Liver (tissue), 9 donors: Measurements from ENCODE around the gene LRRC4. TPM values are rescaled to one million over a fixed set of nuclear protein-coding genes. Genes with fewer than 3 reads are reported as not detected.

Experiments
- DNase-seq: peaks from one replicate; pipeline ENCODE4 v3.0.0-alpha.2; 2017; ENCODE audit warnings: low spot score
- H3K27ac ChIP-seq, 2 donors: one replicate each; pipeline ENCODE4 v1.7.0; 2013; ENCODE audit warnings: inconsistent platforms in 2 of 2, low read length in 2 of 2, control low read depth in 1 of 2, low read depth in 1 of 2, mild to moderate bottlenecking in 1 of 2
- H3K27me3 ChIP-seq, 4 donors: one replicate each; pipeline versions ENCODE4 v1.6.1 to v1.7.0; 2013; ENCODE audit warnings: low read length in 3 of 4, inconsistent platforms in 1 of 4, mild to moderate bottlenecking in 1 of 4, moderate library complexity in 1 of 4; ENCODE audit not compliant: control insufficient read depth in 4 of 4, insufficient read depth in 4 of 4
- H3K36me3 ChIP-seq, 4 donors: one replicate each; pipeline versions ENCODE4 v1.6.1 to v1.7.0; 2013; ENCODE audit warnings: low read length in 3 of 4, mild to moderate bottlenecking in 3 of 4, low read depth in 1 of 4, moderate library complexity in 1 of 4; ENCODE audit not compliant: control insufficient read depth in 4 of 4, insufficient read depth in 3 of 4
- H3K4me1 ChIP-seq, 4 donors: one replicate each; pipeline versions ENCODE4 v1.6.1 to v1.7.0; 2013; ENCODE audit warnings: low read length in 3 of 4, mild to moderate bottlenecking in 3 of 4, moderate library complexity in 1 of 4; ENCODE audit not compliant: control insufficient read depth in 4 of 4, insufficient read depth in 4 of 4
- H3K4me3 ChIP-seq, 3 donors: one replicate each; pipeline versions ENCODE4 v1.6.1 to v1.7.0; 2013; ENCODE audit warnings: low read length in 3 of 3, control low read depth in 1 of 3, low read depth in 1 of 3, mild to moderate bottlenecking in 1 of 3
- H3K9ac ChIP-seq, 2 donors: one replicate each; pipeline ENCODE4 v1.7.0; 2013; ENCODE audit warnings: low read length in 2 of 2, mild to moderate bottlenecking in 2 of 2, moderate library complexity in 2 of 2, control low read depth in 1 of 2, low read depth in 1 of 2
- H3K9me3 ChIP-seq, 4 donors: one replicate each; pipeline versions ENCODE4 v1.6.1 to v1.7.0; 2013; ENCODE audit warnings: low read length in 3 of 4; ENCODE audit not compliant: control insufficient read depth in 4 of 4
- ATF3 ChIP-seq: IDR thresholded peaks from 2 replicates; pipeline ENCODE4 v1.6.1; 2016; ENCODE audit warnings: antibody characterized with exemption
- EGR1 ChIP-seq, 2 donors: IDR thresholded peaks; 2 replicates each; pipeline ENCODE4 v1.6.1; 2016 to 2018; ENCODE audit warnings: antibody characterized with exemption in 2 of 2, low read depth in 2 of 2
- FOXA1 ChIP-seq: IDR thresholded peaks from 2 replicates; pipeline ENCODE4 v1.6.1; 2016; ENCODE audit warnings: antibody characterized with exemption
- FOXA2 ChIP-seq: IDR thresholded peaks from 2 replicates; pipeline ENCODE4 v1.6.1; 2016; ENCODE audit warnings: antibody characterized with exemption
- GABPA ChIP-seq, 2 donors: IDR thresholded peaks in 1 of 2; conservative IDR thresholded peaks in 1 of 2; 2 replicates each; pipeline ENCODE4 v1.6.1; 2016; ENCODE audit warnings: antibody characterized with exemption in 2 of 2, mild to moderate bottlenecking in 1 of 2, moderate library complexity in 1 of 2
- HNF4A ChIP-seq, 2 donors: conservative IDR thresholded peaks; 2 replicates each; pipeline ENCODE4 v1.6.1; 2016; ENCODE audit warnings: antibody characterized with exemption in 2 of 2, mild to moderate bottlenecking in 2 of 2
- HNF4G ChIP-seq: IDR thresholded peaks from 2 replicates; pipeline ENCODE4 v1.6.1; 2016; ENCODE audit warnings: antibody characterized with exemption
- JUND ChIP-seq, 2 donors: IDR thresholded peaks; 2 replicates each; pipeline ENCODE4 v1.6.1; 2016; ENCODE audit warnings: antibody characterized with exemption in 2 of 2
- MAX ChIP-seq: IDR thresholded peaks from 2 replicates; pipeline ENCODE4 v1.6.1; 2016; ENCODE audit warnings: antibody characterized with exemption
- RAD21 ChIP-seq, 2 donors: IDR thresholded peaks; 2 replicates each; pipeline ENCODE4 v1.6.1; 2016; ENCODE audit warnings: antibody characterized with exemption in 2 of 2, mild to moderate bottlenecking in 2 of 2
- REST ChIP-seq: IDR thresholded peaks from 2 replicates; pipeline ENCODE4 v1.6.1; 2016; ENCODE audit warnings: antibody characterized with exemption, mild to moderate bottlenecking
- RXRA ChIP-seq, 2 donors: IDR thresholded peaks; 2 replicates each; pipeline ENCODE4 v1.6.1; 2017 to 2018; ENCODE audit warnings: antibody characterized with exemption in 2 of 2, mild to moderate bottlenecking in 1 of 2
- YY1 ChIP-seq: IDR thresholded peaks from 2 replicates; pipeline ENCODE4 v1.6.1; 2016; ENCODE audit warnings: antibody characterized with exemption, mild to moderate bottlenecking
- ZBTB33 ChIP-seq: IDR thresholded peaks from 2 replicates; pipeline ENCODE4 v1.6.1; 2016; ENCODE audit warnings: antibody characterized with exemption
- WGBS: extraction: QIAGEN DNeasy Blood & Tissue Kit; methylation state at CpG from one replicate; pipeline ENCODE4 v1.1.7; 2013; 5-methylcytosine and 5-hydroxymethylcytosine counted together
- polyA plus RNA-seq, 2 donors: library from polyadenylated mRNA; stranded (reverse) in 1 of 2; unstranded in 1 of 2; fragments of 200-250 nt in 1 of 2; fragments of >200 nt in 1 of 2; fragmentation: Nextera tagmentation in 1 of 2; extraction: Ambion mirVana in 1 of 2; gene quantifications; one replicate each; pipeline versions ENCODE4 v1.2.1 to v1.2.3, GENCODE V29; 2013 to 2015
- total RNA-seq, 2 donors: library from RNA; depleted of rRNA; stranded (reverse); fragments of >200 nt; gene quantifications; one replicate each; pipeline ENCODE4 v1.2.3, GENCODE V29; 2014
- donor health status: healthy.
- donor health status: healthy.
- donor health status: healthy.
- donor health status: healthy.
- donor health status: healthy.

Gene LRRC4
- total and polyA plus RNA-seq, 4 donors = 0.54 to 2.7 (median 1.2) TPM

GRCh38 chr7:128052404-128052803, 21.2 kb upstream of the LRRC4 start:
- TF ChIP-seq YY1 (no peak), RXRA (IDR thresholded peaks at IDR 0.05) (no peak), RAD21 (IDR thresholded peaks at IDR 0.05) (no peak)
- H3K27ac ChIP-seq = no peak overlapping the region
- no peak for DNase-seq
- WGBS = 93% methylated on average over 9 of the region's 9 CpGs
- no peaks in the 10 kb centered on the region for H3K4me1 ChIP-seq
- H3K9me3 ChIP-seq = no peaks in the 10 kb centered on the region
- H3K27me3 ChIP-seq = no peaks in the 10 kb centered on the region
- H3K36me3 ChIP-seq = peaks cover 0 to 2% (median under 1%) of the 10 kb centered on the region in 4 donors
- no peak overlapping the region for H3K9ac ChIP-seq
- no peak overlapping the region for H3K4me3 ChIP-seq

- no peak overlapping the region for H3K27ac ChIP-seq
- no peak overlapping the region for H3K4me3 ChIP-seq
- no peak overlapping the region for H3K9ac ChIP-seq
- DNase-seq = no peak
- TF ChIP-seq MAX (no peak), HNF4A (conservative IDR thresholded peaks at IDR 0.05) (no peak), FOXA1 (no peak), JUND (IDR thresholded peaks at IDR 0.05) (no peak), REST (no peak), RAD21 (IDR thresholded peaks at IDR 0.05) (no peak), RXRA (IDR thresholded peaks at IDR 0.05) (no peak), GABPA (IDR thresholded peaks at IDR 0.05 in 1 of 2, conservative IDR thresholded peaks at IDR 0.05 in 1 of 2) (no peak), EGR1 (IDR thresholded peaks at IDR 0.05; ENCODE audit: low read depth in 2 of 2) (no peak), ZBTB33 (no peak), HNF4G (no peak), ATF3 (no peak), YY1 (no peak), FOXA2 (no peak)
- peaks cover 0 to 7% (median 4%) of the 10 kb centered on the region in 4 donors for H3K36me3 ChIP-seq
- H3K4me1 ChIP-seq = no peaks in the 10 kb centered on the region
- H3K9me3 ChIP-seq = no peaks in the 10 kb centered on the region
- 87% methylated on average over 1 of the region's 1 CpG for WGBS
- no peaks in the 10 kb centered on the region for H3K27me3 ChIP-seq
Measured at GRCh38 chr7:128045766-128046165, 14.5 kb upstream of the LRRC4 start.
